Activated CD4-positive, alpha-beta T cell treated with anti-CD3 and anti-CD28 coated beads, Interleukin-2, amount 10 ng/mL, durations not matched to agents 7 days and 5 days (primary cell): ENCODE results near the gene SYNGR1. TPM values are rescaled to one million over a fixed set of nuclear protein-coding genes. Genes with fewer than 3 reads are reported as not detected.
"Not testable (repeated sequence)": the region's sequence is repeated elsewhere in the genome, so short reads cannot be mapped to it uniquely, and the experiment has no call there.

Source experiments
- CTCF ChIA-PET: fragments of 350-600 bp; sonication (Branson Sonifier 250); formaldehyde crosslinking; loops from one replicate; lab custom pipeline; 2021; ENCODE audit warnings: antibody characterized with exemption; lab: Charles Lee
- POLR2A ChIA-PET: fragments of 350-600 bp; sonication (Branson Sonifier 250); formaldehyde crosslinking; loops from one replicate; lab custom pipeline; 2021; ENCODE audit warnings: antibody characterized with exemption; lab: Charles Lee
- DNase-seq: peaks from one replicate; pipeline ENCODE4 v3.0.0-alpha.2; 2020
- H3K27ac Mint-ChIP-seq: one replicate; pipeline ENCODE4 v1.8.0; 2021; ENCODE audit warnings: mild to moderate bottlenecking, moderate library complexity, mixed read lengths
- H3K27me3 Mint-ChIP-seq: one replicate; pipeline ENCODE4 v1.8.0; 2021; ENCODE audit warnings: mixed read lengths
- H3K36me3 Mint-ChIP-seq: one replicate; pipeline ENCODE4 v1.8.0; 2021; ENCODE audit warnings: low read depth, mixed read lengths
- H3K4me1 Mint-ChIP-seq: one replicate; pipeline ENCODE4 v1.8.0; 2021; ENCODE audit warnings: mixed read lengths
- H3K4me3 Mint-ChIP-seq: one replicate; pipeline ENCODE4 v1.8.0; 2021; ENCODE audit warnings: mild to moderate bottlenecking, moderate library complexity, mixed read lengths
- H3K9me3 Mint-ChIP-seq: one replicate; pipeline ENCODE4 v1.8.0; 2021; ENCODE audit warnings: mixed read lengths
- total RNA-seq, 2 experiments: library from RNA; stranded (reverse); gene quantifications; one replicate each; pipeline ENCODE4 v1.2.3, GENCODE V29; 2021

The SYNGR1 gene
- total RNA-seq, 2 experiments from 2014 or later = 0.42 to 0.77 TPM

GRCh38 chr22:39356464-39356863 is 6.7 kb downstream of the SYNGR1 start:
- Mint-ChIP-seq H3K27me3 (peaks cover 8% of the 10 kb centered on the region), H3K4me3 (no peak overlapping the region), H3K36me3 (no peaks in the 10 kb centered on the region), H3K9me3 (no peaks in the 10 kb centered on the region), H3K4me1 (peaks cover 5% of the 10 kb centered on the region), H3K27ac (peak overlapping the region; percentile 31)
- ChIA-PET POLR2A (interaction anchor here (0.6 kb wide), 1 partner anchor 400 kb away, joined by 3 read pairs; no protein-coding TSS in a partner anchor), CTCF (no interaction called here)
- no peak for DNase-seq

GRCh38 chr22:39357110-39358108 is 7.6 kb downstream of the SYNGR1 start:
- not testable (repeated sequence) for H3K27ac Mint-ChIP-seq, DNase-seq, H3K4me3 Mint-ChIP-seq, H3K4me1 Mint-ChIP-seq, H3K27me3 Mint-ChIP-seq, H3K9me3 Mint-ChIP-seq, H3K36me3 Mint-ChIP-seq
- ChIA-PET POLR2A (interaction anchor here (0.7 kb wide), 1 partner anchor 145 kb away, joined by 3 read pairs; the partner anchor contains the start of gene MIEF1), CTCF (interaction anchor here (1.2 to 1.5 kb wide), 2 partner anchors 12 to 14 kb away, joined by 4 to 5 read pairs; no protein-coding TSS in a partner anchor)

GRCh38 chr22:39358197-39358596 is 8.4 kb downstream of the SYNGR1 start:
- H3K36me3 Mint-ChIP-seq, H3K4me3 Mint-ChIP-seq, H3K27ac Mint-ChIP-seq, DNase-seq, H3K9me3 Mint-ChIP-seq, H3K27me3 Mint-ChIP-seq, H3K4me1 Mint-ChIP-seq: not testable (repeated sequence)
- POLR2A ChIA-PET = interaction anchor here (0.7 kb wide), 1 partner anchor 144 kb away, joined by 3 read pairs; the partner anchor contains the start of gene MIEF1
- CTCF ChIA-PET = interaction anchor here (1.2 to 1.5 kb wide), 2 partner anchors 13 to 15 kb away, joined by 4 to 5 read pairs; no protein-coding TSS in a partner anchor

- DNase-seq = no peak
- Mint-ChIP-seq H3K4me3 (no peak overlapping the region), H3K27ac (no peak overlapping the region), H3K27me3 (peaks cover 2% of the 10 kb centered on the region), H3K36me3 (no peaks in the 10 kb centered on the region), H3K4me1 (no peaks in the 10 kb centered on the region), H3K9me3 (no peaks in the 10 kb centered on the region)
- ChIA-PET POLR2A (no interaction called here), CTCF (no interaction called here)
Measured at GRCh38 chr22:39359659-39360195, 9.9 kb downstream of the SYNGR1 start.

- ChIA-PET CTCF (no interaction called here), POLR2A (no interaction called here)
- no peak overlapping the region for H3K4me3 Mint-ChIP-seq
- H3K4me1 Mint-ChIP-seq = no peaks in the 10 kb centered on the region
- peaks cover 2% of the 10 kb centered on the region for H3K27me3 Mint-ChIP-seq
- DNase-seq = no peak
- no peaks in the 10 kb centered on the region for H3K9me3 Mint-ChIP-seq
- H3K36me3 Mint-ChIP-seq = no peaks in the 10 kb centered on the region
- peak overlapping the region; percentile 75 for H3K27ac Mint-ChIP-seq
Measured at GRCh38 chr22:39360242-39360641, 10.5 kb downstream of the SYNGR1 start.

- Mint-ChIP-seq H3K27me3 (peaks cover 2% of the 10 kb centered on the region), H3K27ac (peak overlapping the region; percentile 75), H3K4me1 (no peaks in the 10 kb centered on the region), H3K36me3 (no peaks in the 10 kb centered on the region), H3K9me3 (no peaks in the 10 kb centered on the region), H3K4me3 (no peak overlapping the region)
- CTCF ChIA-PET = no interaction called here
- DNase-seq = no peak
- POLR2A ChIA-PET = no interaction called here
Measured at GRCh38 chr22:39360674-39361413, 11.1 kb downstream of the SYNGR1 start.

- Mint-ChIP-seq H3K36me3 (no peaks in the 10 kb centered on the region), H3K4me3 (no peak overlapping the region), H3K27me3 (peaks cover 2% of the 10 kb centered on the region), H3K27ac (no peak overlapping the region), H3K9me3 (no peaks in the 10 kb centered on the region), H3K4me1 (no peaks in the 10 kb centered on the region)
- CTCF ChIA-PET = no interaction called here
- POLR2A ChIA-PET = no interaction called here
- DNase-seq = no peak
Measured at GRCh38 chr22:39361496-39361895, 11.7 kb downstream of the SYNGR1 start.

- Mint-ChIP-seq H3K4me3 (no peak overlapping the region), H3K36me3 (no peaks in the 10 kb centered on the region), H3K4me1 (peaks cover 5% of the 10 kb centered on the region), H3K9me3 (no peaks in the 10 kb centered on the region), H3K27ac (no peak overlapping the region), H3K27me3 (peaks cover 2% of the 10 kb centered on the region)
- CTCF ChIA-PET = interaction anchor here (0.7 kb wide), 1 partner anchor 113 kb away, joined by 3 read pairs; no protein-coding TSS in a partner anchor
- POLR2A ChIA-PET = no interaction called here
- no peak for DNase-seq
Measured at GRCh38 chr22:39362271-39362670, 12.5 kb downstream of the SYNGR1 start.

- no peaks in the 10 kb centered on the region for H3K9me3 Mint-ChIP-seq
- H3K27me3 Mint-ChIP-seq = peaks cover 2% of the 10 kb centered on the region
- no peak for DNase-seq
- no peak overlapping the region for H3K4me3 Mint-ChIP-seq
- H3K4me1 Mint-ChIP-seq = peaks cover 8% of the 10 kb centered on the region
- H3K27ac Mint-ChIP-seq = no peak overlapping the region
- H3K36me3 Mint-ChIP-seq = no peaks in the 10 kb centered on the region
- CTCF ChIA-PET = no interaction called here
- POLR2A ChIA-PET = no interaction called here
Measured at GRCh38 chr22:39362932-39363331, 13.1 kb downstream of the SYNGR1 start.

- ChIA-PET POLR2A (no interaction called here), CTCF (no interaction called here)
- H3K9me3 Mint-ChIP-seq = no peaks in the 10 kb centered on the region
- peaks cover 2% of the 10 kb centered on the region for H3K27me3 Mint-ChIP-seq
- no peak for DNase-seq
- H3K27ac Mint-ChIP-seq = no peak overlapping the region
- H3K36me3 Mint-ChIP-seq = no peaks in the 10 kb centered on the region
- no peak overlapping the region for H3K4me3 Mint-ChIP-seq
- peaks cover 9% of the 10 kb centered on the region for H3K4me1 Mint-ChIP-seq
Measured at GRCh38 chr22:39363751-39364515, 14.1 kb downstream of the SYNGR1 start.

GRCh38 chr22:39364714-39365491 is 15.1 kb downstream of the SYNGR1 start:
- H3K9me3 Mint-ChIP-seq = no peaks in the 10 kb centered on the region
- no peak overlapping the region for H3K27ac Mint-ChIP-seq
- CTCF ChIA-PET = no interaction called here
- POLR2A ChIA-PET = no interaction called here
- DNase-seq = no peak
- H3K4me3 Mint-ChIP-seq = no peak overlapping the region
- peaks cover 9% of the 10 kb centered on the region for H3K4me1 Mint-ChIP-seq
- peaks cover 2% of the 10 kb centered on the region for H3K27me3 Mint-ChIP-seq
- no peaks in the 10 kb centered on the region for H3K36me3 Mint-ChIP-seq

GRCh38 chr22:39365492-39365780 is 15.6 kb downstream of the SYNGR1 start:
- Mint-ChIP-seq H3K27ac (no peak overlapping the region), H3K27me3 (peaks cover 2% of the 10 kb centered on the region), H3K4me3 (no peak overlapping the region), H3K4me1 (peaks cover 9% of the 10 kb centered on the region), H3K9me3 (no peaks in the 10 kb centered on the region), H3K36me3 (no peaks in the 10 kb centered on the region)
- ChIA-PET POLR2A (no interaction called here), CTCF (no interaction called here)
- no peak for DNase-seq
